Stimulated activated CD4-positive, alpha-beta T cell treated with anti-CD3 and anti-CD28 coated beads, Interleukin-4, amount 100 ng/mL, for 48 hours (primary cell): ENCODE results near the gene PDE3A.

Experiments
- DNase-seq, 2 donors: peaks; one replicate each; pipeline ENCODE4 v3.0.0-alpha.2; 2020; ENCODE audit warnings: low read depth in 2 of 2

The PDE3A gene

DNA sequence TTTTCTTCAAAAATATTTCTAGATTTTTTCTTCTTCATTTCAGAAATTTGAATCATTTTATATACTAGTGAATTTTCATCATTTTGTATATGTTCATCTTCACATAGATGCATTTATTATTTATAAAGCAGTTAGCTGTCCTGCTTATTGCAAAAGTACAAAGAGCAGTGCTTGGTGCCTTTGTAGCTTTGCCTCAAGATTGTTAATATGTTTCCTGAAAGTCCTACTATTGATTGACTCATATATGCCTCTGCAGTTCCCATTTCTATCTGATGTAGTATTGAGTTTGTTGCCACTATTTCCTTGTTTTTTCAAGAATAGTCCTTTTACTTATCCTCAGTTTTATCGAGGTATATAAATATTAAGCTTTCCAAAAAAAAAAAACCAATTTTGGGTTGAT lies 89.7 kb downstream of the PDE3A start:
- DNase-seq = no peak

DNA sequence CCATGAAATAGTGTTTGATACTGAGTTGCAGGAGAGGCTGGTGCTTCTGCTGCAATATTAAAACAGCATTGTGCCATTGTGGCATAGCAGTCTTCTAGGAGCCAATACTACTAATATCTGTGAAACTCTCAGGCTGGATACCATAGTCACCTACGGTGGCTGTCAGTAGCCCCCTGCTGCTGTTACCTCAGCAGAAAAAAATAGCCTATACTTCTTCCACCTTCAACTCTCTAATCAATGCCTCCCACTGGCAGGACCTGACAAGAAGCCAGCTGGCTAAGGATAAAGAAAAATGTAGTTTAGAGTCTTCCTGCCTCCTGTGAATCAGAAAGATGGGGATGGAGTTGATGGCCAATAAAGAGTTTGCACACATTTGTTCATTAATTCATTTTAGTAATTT lies 91.6 kb downstream of the PDE3A start:
- DNase-seq = no peak

DNA sequence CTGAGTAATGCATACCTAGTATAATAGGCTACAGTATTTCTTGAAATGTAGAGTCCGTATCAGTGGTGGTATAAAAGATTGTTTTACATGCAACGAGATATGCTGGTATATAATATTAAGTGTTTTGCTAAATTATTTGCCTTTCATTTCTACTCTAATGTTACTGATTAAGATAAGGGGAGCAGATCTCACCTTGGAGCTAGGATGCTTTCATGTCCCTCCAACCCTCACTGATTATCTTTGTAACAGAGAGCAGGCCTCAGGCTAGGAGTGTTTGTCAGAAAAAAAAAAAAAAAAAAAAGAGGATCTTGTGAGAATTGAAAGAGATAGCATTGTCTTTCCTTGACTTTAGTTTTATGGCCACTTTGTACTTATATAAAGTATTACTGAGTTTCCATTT lies 92.6 kb downstream of the PDE3A start:
- DNase-seq = no peak

DNA sequence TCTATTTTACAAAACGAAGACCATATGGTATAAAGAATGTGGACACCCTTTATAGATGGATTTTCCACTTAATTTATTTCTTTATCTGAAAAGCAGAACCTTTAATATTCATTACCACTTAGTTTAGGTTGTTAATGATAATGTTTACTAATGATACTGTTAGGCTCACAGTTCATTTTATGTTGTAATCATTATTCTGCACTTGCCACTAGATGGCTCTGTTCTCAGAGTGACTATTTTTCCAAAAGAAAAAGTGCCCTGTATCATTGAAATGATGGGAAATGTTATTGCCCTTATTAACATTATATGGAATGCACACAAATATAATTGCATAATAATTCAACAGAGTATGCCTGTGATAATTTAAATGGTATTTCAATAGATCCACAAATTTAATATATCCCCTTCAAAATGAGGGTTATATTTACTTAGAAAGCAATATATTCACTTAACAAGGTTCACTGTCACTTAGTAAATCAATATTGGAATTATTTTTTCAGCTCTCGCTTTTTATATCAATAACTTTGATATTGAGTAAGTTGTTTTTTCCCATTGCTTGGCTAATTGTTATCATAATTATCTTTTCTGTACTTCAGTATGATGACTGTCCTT lies 95.7 kb downstream of the PDE3A start:
- DNase-seq = no peak

DNA sequence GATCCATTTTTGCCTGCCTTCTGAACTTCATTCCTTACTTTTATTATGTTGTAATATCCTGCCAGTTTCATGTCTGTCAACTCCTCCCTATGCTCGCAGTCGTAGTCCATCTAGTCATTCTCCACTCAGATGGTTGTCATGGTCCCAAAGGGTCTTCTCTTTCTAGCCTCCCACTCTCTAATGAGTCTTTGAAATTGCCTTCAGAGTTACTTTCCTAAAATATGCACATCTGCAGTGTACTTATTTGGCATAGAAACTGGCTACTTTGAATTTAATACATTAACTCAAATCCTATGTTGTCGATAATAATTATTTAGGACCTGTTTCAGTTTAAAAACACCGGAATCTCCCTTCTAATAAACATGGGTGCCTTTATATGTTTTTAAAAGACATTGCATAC lies 101.0 kb downstream of the PDE3A start:
- no peak for DNase-seq

DNA sequence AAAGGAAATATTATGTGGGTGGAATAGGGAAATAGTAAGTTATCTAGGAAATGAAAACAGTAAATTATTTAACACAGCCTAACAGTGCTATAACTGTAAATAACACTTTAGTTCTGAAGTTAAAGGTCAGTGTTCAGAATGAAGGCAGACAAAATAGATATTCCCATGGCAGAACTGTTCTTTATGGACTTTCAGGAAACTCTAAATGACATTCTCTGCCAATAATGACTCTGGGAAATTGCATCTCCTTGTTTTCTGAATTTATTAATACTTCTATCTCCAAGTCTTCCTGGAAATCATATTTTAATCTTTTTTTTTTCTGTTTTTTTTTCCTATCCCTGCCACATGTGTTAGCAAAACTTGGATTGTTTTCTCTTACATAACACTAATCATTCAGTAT lies 101.4 kb downstream of the PDE3A start:
- no peak for DNase-seq

DNA sequence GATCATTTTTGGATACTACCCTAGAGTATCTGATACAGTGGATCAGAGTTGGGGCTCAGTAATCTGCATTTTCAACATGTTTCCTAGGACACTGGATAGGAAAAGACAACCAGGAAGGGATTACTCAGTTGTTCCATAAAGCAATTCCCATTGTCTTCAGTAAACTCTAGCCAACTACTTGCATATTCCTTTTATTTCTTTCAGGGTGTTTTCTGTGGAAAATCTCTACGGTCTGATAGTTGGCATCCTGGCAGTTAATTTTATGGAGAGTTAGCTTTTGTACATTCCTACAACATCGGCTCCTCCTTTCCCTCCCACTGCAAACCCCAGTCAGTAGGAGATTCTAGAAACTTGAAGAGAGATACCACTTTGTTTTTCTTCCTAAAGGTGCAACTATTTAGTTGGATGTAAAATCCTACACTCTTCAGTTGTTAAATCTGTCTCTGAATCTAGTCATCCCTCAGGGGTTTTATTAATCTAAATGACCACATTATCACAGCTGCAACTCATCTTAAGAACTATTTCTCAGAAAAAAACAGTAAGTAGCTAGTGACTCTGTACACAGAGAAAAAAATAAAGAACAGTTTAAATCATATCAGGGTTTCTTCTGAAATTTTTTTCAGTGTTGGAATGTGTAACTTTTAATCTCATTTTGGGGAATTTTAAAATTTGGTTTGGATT lies 103.9 kb downstream of the PDE3A start:
- DNase-seq = no peak

DNA sequence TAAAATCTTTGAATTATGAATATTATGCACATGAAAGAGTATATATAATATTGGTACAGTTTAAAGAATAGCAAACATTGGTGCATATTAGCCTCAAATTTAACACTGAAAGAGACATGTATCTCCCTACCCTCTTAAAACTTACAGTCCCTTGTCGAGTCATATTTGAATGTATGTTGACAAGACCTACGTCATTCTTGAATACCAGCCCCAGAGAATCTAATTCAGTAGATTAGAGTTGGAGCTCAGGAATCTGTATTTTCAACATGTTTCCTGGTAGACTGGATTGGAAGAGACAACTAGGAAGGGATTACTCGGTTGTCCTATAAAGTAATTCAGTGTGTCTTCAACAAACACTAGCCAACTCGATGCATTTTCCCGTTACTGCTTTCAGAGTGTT lies 104.8 kb downstream of the PDE3A start:
- DNase-seq = no peak

DNA sequence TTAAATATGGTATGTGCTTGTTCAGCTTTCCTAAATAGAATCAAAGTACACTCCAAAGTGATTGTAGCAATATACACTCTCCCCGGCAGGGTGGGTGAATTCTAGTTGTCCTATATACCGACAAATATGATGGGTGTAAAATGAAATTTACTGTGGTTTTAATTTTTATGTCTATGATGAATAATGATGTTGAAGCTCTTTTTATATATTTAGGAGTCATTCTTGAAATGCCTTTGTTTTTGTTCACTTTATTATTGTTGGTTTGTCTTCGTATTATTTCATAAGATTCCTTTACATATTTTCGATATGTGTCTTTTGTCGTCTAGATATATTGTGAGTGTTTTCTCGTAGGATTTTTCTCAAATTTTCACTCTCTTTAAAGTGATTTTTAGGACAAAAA lies 105.7 kb downstream of the PDE3A start:
- DNase-seq = no peak

DNA sequence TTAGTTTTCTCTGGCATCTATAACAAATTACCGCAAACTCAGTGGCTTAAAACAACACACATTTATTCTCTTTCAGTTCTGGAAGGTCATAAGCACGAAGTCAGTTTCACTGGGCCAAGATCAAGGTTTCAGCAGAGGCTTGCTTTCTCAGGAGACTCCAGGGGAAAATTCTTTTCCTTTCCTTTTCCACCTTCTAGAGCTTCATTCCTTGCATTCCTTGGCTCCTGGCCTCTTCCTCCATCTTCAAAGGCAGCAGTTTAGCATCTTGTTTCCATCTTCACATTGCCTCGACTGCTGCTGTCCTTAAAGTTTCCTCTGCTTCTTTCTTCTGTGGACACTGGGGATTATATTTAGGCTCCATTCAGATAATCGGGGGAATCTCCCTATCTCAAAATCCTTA lies 106.1 kb downstream of the PDE3A start:
- no peak for DNase-seq

DNA sequence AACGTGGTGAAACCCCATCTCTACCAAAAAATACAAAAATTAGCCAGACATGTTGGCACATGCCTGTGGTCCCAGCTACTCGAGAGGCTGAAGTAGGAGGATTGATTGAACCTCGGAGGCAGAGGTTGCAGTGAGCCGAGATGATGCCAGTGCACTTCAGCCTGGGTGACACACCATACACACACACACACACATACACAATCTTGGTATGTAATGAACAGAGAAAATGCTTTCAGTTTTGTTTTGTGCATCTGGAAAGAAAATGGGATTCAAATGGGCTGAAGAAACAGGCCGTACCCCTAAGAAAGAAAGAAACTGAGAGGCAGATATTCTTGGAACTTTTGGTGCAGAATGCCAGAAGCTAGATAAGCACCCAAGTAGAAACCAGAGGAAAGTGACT lies 107.2 kb downstream of the PDE3A start:
- no peak for DNase-seq

DNA sequence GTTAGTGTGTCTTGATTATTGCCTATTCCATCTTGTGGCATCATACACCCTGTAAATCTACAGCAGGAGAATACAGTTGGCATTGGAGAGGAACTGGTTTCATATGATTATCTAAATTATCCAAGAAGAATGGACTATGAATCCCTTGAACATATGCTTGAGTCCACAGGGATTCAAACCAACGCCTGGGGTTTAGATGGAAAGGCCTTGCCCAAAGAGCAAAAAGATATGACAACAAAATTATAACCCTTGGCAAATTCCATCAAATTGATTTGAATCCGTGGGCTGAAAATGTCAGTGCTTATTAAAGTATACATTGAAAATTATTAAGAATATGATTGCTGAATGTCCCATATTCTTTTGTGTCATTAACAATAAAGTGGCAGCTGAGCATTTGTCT lies 108.2 kb downstream of the PDE3A start:
- no peak for DNase-seq

DNA sequence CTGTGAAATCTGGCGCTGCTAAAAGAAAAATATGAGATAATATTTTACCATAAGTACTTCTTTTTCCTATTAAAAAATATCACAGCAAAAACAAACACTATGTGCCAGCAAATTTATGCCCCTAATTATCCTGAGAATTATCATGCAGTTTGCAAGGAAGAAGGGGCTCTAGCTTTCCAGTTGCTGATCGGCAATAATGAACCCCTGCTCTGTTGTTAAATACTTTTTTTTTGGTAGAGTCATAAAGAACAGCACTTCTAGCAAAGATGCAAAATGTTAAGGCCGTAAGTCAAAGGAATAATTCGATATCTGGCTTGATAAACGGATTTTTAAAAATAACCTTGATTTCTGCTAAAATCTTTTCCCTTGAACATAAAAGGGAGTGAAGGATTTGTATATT lies 108.9 kb downstream of the PDE3A start:
- DNase-seq = no peak

DNA sequence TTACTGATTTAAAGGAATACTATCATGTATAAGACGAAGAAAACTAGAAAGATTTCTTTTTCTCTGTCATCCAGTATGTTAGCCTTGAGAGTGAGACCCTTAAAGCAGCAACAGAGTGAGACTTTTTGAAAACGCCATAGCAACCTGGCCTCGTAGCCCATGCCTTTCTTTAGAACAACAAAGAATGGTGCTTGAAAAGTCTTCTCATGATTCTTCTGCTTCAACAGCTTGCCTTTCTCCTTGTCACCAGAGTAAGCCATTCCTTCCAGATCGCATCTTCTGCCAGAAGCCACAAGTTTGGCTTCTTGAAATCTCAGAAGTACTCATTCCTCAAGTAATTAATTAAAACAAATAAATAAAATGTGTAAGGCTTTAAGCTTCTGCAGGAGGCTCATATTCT lies 109.3 kb downstream of the PDE3A start:
- DNase-seq = no peak

DNA sequence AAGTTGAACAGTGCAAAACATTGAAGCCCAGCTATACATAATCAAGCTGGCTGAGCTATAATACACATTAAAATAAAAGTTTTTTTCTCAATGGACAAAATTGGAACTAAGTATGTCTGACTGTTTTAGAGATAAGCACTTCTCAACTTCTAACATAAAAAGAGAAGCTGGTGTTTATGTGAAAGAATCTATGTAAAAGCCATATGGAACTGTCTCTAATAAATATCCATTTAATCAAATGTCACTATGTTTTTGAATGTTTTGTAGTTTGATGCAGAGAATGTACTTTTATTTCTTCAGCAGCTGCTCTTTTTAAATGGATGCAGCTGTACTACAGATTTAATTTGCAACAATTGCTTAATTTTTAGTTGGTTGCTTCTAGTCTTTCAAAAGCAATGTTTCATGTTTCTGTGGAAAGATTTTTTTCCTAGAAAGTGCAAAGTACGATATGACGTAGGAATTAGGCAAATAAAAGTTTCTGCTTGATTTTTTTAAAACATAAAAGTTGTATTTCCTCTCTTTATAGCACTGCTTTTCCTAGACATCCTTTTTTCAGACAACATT lies 114.2 kb downstream of the PDE3A start:
- DNase-seq = no peak

DNA sequence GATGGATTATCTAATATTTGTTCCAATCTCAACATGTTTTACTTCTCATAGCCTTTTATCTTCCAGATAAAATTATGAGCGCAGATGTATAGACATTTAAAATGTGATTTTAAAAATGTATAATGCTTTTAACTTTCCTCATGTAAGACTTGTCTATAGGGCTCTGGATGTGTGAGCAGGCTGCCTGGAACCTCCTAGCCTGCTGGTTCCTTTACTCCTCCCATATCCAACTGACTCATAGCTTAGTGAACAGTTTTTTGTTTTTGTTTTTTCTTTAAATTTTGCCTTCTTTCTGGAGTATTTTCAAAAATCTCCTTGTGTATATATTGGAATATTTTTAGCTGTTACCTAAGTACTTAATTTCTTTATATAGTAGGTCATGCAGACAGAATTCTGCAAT lies 115.4 kb downstream of the PDE3A start:
- DNase-seq = no peak

DNA sequence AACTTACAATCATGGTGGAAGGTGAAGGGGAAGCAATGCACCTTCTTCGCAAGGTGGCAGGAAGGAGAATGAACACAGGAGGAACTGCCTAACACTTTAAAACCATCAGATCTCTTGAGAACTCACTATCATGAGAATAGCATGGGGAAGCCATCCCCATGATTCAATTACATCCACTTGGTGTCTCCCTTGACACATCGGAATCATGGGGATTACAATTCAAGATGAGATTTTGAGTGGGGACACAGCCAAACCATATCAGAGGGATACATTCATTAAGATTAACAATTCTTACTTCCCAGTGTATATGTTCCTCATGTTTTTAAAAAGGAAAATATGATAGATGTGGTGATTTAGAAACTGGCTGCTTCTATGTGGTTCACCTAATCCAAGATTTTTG lies 117.9 kb downstream of the PDE3A start:
- no peak for DNase-seq

DNA sequence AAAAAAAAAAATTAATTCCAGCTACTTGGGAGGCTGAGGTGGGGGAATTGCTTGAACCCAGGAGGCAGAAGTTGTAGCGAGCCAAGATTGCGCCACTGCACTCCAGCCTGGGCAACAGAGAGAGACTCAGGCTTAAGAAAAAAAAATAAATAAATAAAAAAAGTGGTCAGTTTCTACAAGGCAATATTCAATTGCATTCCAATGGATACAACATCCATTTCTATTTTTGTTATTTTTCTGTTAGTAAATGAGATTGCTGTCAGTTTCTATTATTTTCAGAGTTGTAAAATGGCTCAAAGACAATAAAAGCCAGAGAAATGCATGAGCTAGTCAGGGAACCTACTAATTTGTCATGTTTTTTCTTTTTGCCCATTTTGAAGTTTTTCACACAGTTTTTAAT lies 119.2 kb downstream of the PDE3A start:
- DNase-seq = no peak

DNA sequence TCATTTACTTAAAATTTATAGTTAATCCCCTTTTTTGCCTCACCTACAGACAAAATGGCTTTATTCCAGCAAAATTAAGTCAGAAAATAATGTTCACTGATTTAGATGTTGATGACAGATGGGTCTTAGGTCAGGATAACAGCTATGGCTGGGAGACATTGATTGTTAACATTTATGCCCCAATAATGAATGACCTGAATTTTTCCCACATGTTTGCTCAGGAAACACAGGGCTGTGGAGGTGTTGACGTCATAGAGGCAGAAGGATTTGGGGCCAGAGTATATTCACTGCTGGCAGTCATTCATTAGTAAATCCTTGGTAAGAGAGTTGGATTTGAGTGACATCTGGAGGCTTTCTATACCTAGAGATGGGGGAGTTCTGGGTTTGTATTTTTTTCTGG lies 121.3 kb downstream of the PDE3A start:
- DNase-seq = no peak

DNA sequence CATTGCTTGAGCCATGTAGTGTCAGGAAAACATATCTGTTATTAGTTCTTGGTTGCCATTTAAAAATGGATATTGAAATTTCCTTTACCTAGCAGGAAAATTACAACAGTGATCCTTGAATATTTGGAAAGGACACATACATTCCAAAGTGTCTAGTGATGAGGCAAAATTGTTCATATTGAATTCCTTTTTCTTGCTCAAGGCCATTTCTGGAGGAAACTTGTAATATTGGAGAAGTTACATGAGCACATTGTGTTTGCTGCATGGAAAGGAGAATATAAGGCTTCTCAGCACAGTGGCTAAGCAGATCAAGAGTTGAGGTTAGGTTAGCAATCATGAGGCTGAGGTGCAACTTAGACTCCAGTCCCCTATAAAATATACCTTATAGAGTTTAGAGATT lies 121.9 kb downstream of the PDE3A start:
- DNase-seq = no peak

DNA sequence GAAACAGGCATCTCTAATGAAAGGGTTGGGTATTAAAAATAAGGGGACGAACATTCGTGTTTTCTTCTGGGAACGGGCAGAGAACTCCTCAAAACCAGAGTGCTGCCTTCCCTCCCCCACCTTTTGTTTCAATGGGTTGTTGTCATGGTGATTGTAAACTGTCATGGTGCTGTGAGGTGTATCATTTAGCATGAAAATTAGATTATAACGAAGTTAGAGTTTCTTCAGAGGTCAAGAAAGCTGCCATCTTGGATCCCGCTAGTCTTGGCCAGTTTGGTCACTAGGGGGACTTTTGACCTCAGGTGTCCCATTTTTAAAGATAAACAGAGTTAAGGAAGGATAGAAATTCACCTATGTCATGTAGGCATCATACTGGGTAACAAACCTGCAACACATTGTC lies 123.0 kb downstream of the PDE3A start:
- DNase-seq = no peak

DNA sequence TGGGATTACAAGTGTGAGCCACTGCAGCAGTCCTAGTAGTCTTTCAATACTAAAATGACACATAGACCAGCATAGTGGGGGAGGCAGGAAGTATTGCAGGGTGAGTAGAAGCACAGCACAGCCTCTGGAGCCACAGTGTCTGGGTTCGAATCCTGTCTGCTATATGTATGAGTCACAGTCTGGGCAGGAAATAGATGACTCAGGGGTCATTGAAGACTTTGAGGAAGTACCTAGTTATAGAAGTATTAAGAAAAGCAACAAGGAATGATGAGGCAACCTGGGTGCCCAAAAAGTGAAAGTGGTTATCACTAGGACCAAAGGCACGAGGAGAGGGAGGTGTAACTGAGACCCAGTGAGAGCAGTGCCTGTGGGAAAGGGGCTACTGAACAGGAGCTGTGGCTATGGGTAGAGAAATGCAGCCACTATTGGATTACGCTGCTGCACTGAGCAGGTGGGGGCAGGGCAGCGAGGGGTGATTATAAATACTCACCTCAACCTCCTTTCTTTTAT lies 124.0 kb downstream of the PDE3A start:
- no peak for DNase-seq

DNA sequence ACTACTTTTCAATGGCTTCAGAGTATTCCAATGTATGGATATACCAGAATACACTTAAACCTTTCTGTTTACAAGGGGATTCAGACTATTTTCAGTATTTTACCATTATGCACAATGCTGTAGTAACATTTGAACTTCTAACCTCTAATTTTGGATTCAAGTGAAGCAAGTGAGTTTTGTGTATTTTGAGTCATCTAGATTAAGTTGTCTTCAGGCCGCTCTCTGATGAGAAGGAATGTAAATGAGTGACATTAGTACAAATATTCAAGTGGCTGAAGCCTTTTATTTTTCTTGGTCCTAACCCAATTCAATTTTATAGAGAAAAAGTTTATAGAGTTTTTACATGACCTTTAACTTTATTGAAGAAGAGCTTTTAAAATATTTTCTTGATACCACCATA lies 125.6 kb downstream of the PDE3A start:
- DNase-seq = no peak

DNA sequence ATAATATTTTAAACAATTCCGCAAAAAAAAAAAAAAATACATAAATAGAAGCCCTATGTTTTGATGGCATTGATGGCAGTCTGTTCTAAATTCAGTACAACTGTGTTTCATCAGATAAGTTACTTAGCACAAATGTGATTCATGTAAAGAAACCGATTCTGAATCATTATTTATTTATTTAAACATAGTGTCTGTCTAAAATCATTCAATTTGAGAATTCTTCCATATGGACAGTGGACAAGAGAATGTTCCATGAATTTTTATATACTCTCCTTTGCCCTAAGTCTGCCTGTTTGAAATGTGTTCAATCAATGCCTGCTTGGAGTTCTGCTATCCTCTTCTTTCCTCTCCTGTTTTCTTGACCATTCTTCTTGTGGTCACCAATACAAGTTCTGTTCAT lies 126.5 kb downstream of the PDE3A start:
- no peak for DNase-seq
